WTC11 (cell line): ENCODE data around the gene C11orf71. TPM values are rescaled to one million over a fixed set of nuclear protein-coding genes. Genes with fewer than 3 reads are reported as not detected.

ENCODE experiments used
- ATAC-seq: fragments of 200-7000 bp; cut with Tn5 transposase; 2 replicates; pipeline ENCODE4 v1.10.0; 2021; ENCODE audit warnings: mild to moderate bottlenecking, moderate library complexity
- CTCF ChIA-PET: fragments of 300-600 bp; sonication (Branson Sonifier 250); formaldehyde crosslinking; loops from one replicate; lab custom pipeline; 2021; ENCODE audit warnings: antibody characterized with exemption; lab: Charles Lee
- POLR2A ChIA-PET: fragments of 350-600 bp; sonication (Branson Sonifier 250); formaldehyde crosslinking; loops from one replicate; lab custom pipeline; 2021; ENCODE audit warnings: antibody characterized with exemption; lab: Charles Lee
- DNase-seq: peaks from one replicate; pipeline ENCODE4 v3.0.0; 2021; ENCODE audit warnings: low spot score
- H3K27ac Mint-ChIP-seq: 2 replicates; pipeline ENCODE4 v1.8.0; 2021; ENCODE audit warnings: mixed read lengths
- H3K27me3 Mint-ChIP-seq: 2 replicates; pipeline ENCODE4 v1.8.0; 2021; ENCODE audit warnings: low read depth, mild to moderate bottlenecking, moderate library complexity, mixed read lengths
- H3K36me3 Mint-ChIP-seq: 2 replicates; pipeline ENCODE4 v1.8.0; 2021; ENCODE audit warnings: mixed read lengths
- H3K4me1 Mint-ChIP-seq: 2 replicates; pipeline ENCODE4 v1.8.0; 2022; ENCODE audit warnings: mixed read lengths
- H3K4me3 Mint-ChIP-seq: 2 replicates; pipeline ENCODE4 v1.8.0; 2021; ENCODE audit warnings: mild to moderate bottlenecking, moderate library complexity, mixed read lengths
- H3K9me3 Mint-ChIP-seq: 2 replicates; pipeline ENCODE4 v1.8.0; 2021; ENCODE audit warnings: mixed read lengths
- ATF3 ChIP-seq: sonication (generic); formaldehyde crosslinking; conservative IDR thresholded peaks from 2 replicates; pipeline ENCODE4 v1.8.1; 2022; ENCODE audit warnings: mild to moderate bottlenecking, missing genetic modification reagents
- ESRRA ChIP-seq: sonication (generic); formaldehyde crosslinking; IDR thresholded peaks from 2 replicates; pipeline ENCODE4 v1.8.1; 2022; ENCODE audit warnings: mild to moderate bottlenecking, missing genetic modification reagents, borderline replicate concordance
- FOXP4 ChIP-seq: sonication (generic); formaldehyde crosslinking; IDR thresholded peaks from 2 replicates; pipeline ENCODE4 v1.8.0; 2022; ENCODE audit warnings: mild to moderate bottlenecking, missing genetic modification reagents
- MXD4 ChIP-seq: fragments of 250-450 bp; sonication (Bioruptor Pico); IDR thresholded peaks from 2 replicates; pipeline ENCODE4 v1.8.0; 2021; ENCODE audit warnings: mild to moderate bottlenecking, moderate library complexity, borderline replicate concordance
- NFE2L1 ChIP-seq: sonication (generic); formaldehyde crosslinking; IDR thresholded peaks from 2 replicates; pipeline ENCODE4 v1.8.1; 2023; ENCODE audit warnings: missing genetic modification reagents
- NFYB ChIP-seq: sonication (generic); formaldehyde crosslinking; conservative IDR thresholded peaks from 2 replicates; pipeline ENCODE4 v1.8.0; 2022; ENCODE audit warnings: low read depth, missing genetic modification reagents
- PREB ChIP-seq: sonication (generic); formaldehyde crosslinking; IDR thresholded peaks from 2 replicates; pipeline ENCODE4 v1.8.1; 2022; ENCODE audit warnings: mild to moderate bottlenecking, missing genetic modification reagents, moderate library complexity, borderline replicate concordance
- PRRX2 ChIP-seq: fragments of 250-450 bp; sonication (Bioruptor Pico); IDR thresholded peaks from 2 replicates; pipeline ENCODE4 v1.8.0; 2021; ENCODE audit warnings: mild to moderate bottlenecking
- RELA ChIP-seq: sonication (generic); formaldehyde crosslinking; IDR thresholded peaks from 2 replicates; pipeline ENCODE4 v1.8.1; 2022; ENCODE audit warnings: missing genetic modification reagents, mild to moderate bottlenecking, borderline replicate concordance
- SP1 ChIP-seq: sonication (generic); formaldehyde crosslinking; conservative IDR thresholded peaks from 2 replicates; pipeline ENCODE4 v1.8.1; 2022; ENCODE audit warnings: missing genetic modification reagents
- TP53 ChIP-seq: sonication (generic); formaldehyde crosslinking; IDR thresholded peaks from 2 replicates; pipeline ENCODE4 v1.8.1; 2023; ENCODE audit warnings: mild to moderate bottlenecking, missing genetic modification reagents
- USF2 ChIP-seq: sonication (generic); formaldehyde crosslinking; IDR thresholded peaks from 2 replicates; pipeline ENCODE4 v1.8.1; 2023; ENCODE audit warnings: mild to moderate bottlenecking, missing genetic modification reagents, moderate library complexity
- ZBTB43 ChIP-seq: sonication (generic); formaldehyde crosslinking; IDR thresholded peaks from 2 replicates; pipeline ENCODE4 v1.8.1; 2023; ENCODE audit warnings: mild to moderate bottlenecking, missing genetic modification reagents
- ZMAT4 ChIP-seq: fragments of 250-450 bp; sonication (Bioruptor Pico); IDR thresholded peaks from 2 replicates; pipeline ENCODE4 v1.9.0; 2021; ENCODE audit warnings: mild to moderate bottlenecking
- ZNF138 ChIP-seq: sonication (generic); formaldehyde crosslinking; conservative IDR thresholded peaks from 2 replicates; pipeline ENCODE4 v1.8.1; 2022; ENCODE audit warnings: mild to moderate bottlenecking, moderate library complexity, missing genetic modification reagents
- ZNF317 ChIP-seq: sonication (generic); formaldehyde crosslinking; IDR thresholded peaks from 2 replicates; pipeline ENCODE4 v1.8.1; 2023; ENCODE audit warnings: low read depth, mild to moderate bottlenecking, moderate library complexity, missing genetic modification reagents, borderline replicate concordance
- ZNF396 ChIP-seq: fragments of 250-450 bp; sonication (Bioruptor Pico); IDR thresholded peaks from 2 replicates; pipeline ENCODE4 v1.8.0; 2021; ENCODE audit warnings: mild to moderate bottlenecking, moderate library complexity, borderline replicate concordance
- ZNF512 ChIP-seq: sonication (generic); formaldehyde crosslinking; IDR thresholded peaks from 2 replicates; pipeline ENCODE4 v1.8.1; 2022; ENCODE audit warnings: missing genetic modification reagents, borderline replicate concordance
- ZSCAN18 ChIP-seq: fragments of 250-450 bp; sonication (Bioruptor Pico); IDR thresholded peaks from 2 replicates; pipeline ENCODE4 v2.1.2; 2022; ENCODE audit warnings: mild to moderate bottlenecking, moderate library complexity
- total RNA-seq: library from RNA; stranded (reverse); gene quantifications from 3 replicates; pipeline ENCODE4 v1.2.3, GENCODE V29; 2021

C11orf71 gene
- total RNA-seq, 1 experiment from 2014 or later = 5.9 TPM

- ChIA-PET POLR2A (no interaction called here), CTCF (no interaction called here)
- no peak for TF ChIP-seq ZNF396 (CRISPR knock-in tag)
- no peak for TF ChIP-seq RELA (CRISPR knock-in tag)
- no peak for TF ChIP-seq SP1 (CRISPR knock-in tag)
- no peak for TF ChIP-seq ZBTB43 (CRISPR knock-in tag)
- no peak for TF ChIP-seq ESRRA (CRISPR knock-in tag)
- no peak for TF ChIP-seq NFE2L1
- no peak for TF ChIP-seq ZNF138 (CRISPR knock-in tag)
- no peak for TF ChIP-seq ZSCAN18 (CRISPR knock-in tag)
- no peak for TF ChIP-seq TP53 (CRISPR knock-in tag)
- TF ChIP-seq NFYB (CRISPR knock-in tag) = no peak
- no peak for TF ChIP-seq PREB (CRISPR knock-in tag)
- no peak for TF ChIP-seq ZNF512 (CRISPR knock-in tag)
- no peak for TF ChIP-seq USF2 (CRISPR knock-in tag)
- no peak for TF ChIP-seq ATF3
- TF ChIP-seq PRRX2 (CRISPR knock-in tag) = no peak
- no peak for TF ChIP-seq ZMAT4 (CRISPR knock-in tag)
- TF ChIP-seq MXD4 (CRISPR knock-in tag) = no peak
- TF ChIP-seq ZNF317 (CRISPR knock-in tag) = no peak
- no peak for TF ChIP-seq FOXP4 (CRISPR knock-in tag)
- Mint-ChIP-seq H3K27me3 (no peaks in the 10 kb centered on the region), H3K4me1 (peaks cover 21% of the 10 kb centered on the region), H3K4me3 (no peak overlapping the region), H3K27ac (no peak overlapping the region; the same call in 1 of the 2 replicates), H3K36me3 (peaks cover 61% of the 10 kb centered on the region), H3K9me3 (no peaks in the 10 kb centered on the region)
- no peak for DNase-seq
- no peak for ATAC-seq
Observed at GRCh38 chr11:114447892-114448291, 47.6 kb upstream of the C11orf71 start.
